ENCODE measurements around the gene PADI3. TPM values are rescaled to one million over a fixed set of nuclear protein-coding genes. Genes with fewer than 3 reads are reported as not detected.
"Not testable (repeated sequence)": the region's sequence is repeated elsewhere in the genome, so short reads cannot be mapped to it uniquely, and the experiment has no call there.

PADI3 gene
- total RNA-seq, 4 donors from 2014 or later, result not detected

DNA sequence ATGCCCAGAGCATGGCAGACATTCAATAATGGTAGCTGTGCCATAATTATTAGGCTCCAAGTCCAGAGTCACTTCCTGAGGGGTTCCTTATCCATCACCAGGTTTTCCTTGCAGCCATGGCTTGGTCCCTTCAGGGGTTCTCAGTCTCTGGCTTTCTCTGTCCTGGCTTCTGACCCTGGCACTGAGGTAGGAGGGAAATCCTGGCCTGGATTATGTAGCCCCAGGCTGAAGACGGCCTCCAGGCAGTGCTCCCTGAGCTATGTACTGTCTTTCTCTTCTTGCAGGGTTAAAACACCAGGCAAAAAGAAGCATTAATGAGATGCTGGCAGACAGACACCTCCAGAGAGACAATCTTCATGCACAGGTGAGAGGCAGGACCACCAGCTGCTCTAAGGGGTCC lies 9.5 kb upstream of the PADI3 start:
- Histone ChIP-seq H3K27ac (no peak overlapping the region), H3K4me1 (no peaks in the 10 kb centered on the region), H3K27me3 (no peaks in the 10 kb centered on the region), H3K4me3 (no peak overlapping the region), H3K36me3 (no peaks in the 10 kb centered on the region), H3K9me3 (no peaks in the 10 kb centered on the region)
- DNase-seq, result no peak
- TF ChIP-seq POLR2A (IDR thresholded peaks at IDR 0.05), result no peak
- TF ChIP-seq, protein P1, sequence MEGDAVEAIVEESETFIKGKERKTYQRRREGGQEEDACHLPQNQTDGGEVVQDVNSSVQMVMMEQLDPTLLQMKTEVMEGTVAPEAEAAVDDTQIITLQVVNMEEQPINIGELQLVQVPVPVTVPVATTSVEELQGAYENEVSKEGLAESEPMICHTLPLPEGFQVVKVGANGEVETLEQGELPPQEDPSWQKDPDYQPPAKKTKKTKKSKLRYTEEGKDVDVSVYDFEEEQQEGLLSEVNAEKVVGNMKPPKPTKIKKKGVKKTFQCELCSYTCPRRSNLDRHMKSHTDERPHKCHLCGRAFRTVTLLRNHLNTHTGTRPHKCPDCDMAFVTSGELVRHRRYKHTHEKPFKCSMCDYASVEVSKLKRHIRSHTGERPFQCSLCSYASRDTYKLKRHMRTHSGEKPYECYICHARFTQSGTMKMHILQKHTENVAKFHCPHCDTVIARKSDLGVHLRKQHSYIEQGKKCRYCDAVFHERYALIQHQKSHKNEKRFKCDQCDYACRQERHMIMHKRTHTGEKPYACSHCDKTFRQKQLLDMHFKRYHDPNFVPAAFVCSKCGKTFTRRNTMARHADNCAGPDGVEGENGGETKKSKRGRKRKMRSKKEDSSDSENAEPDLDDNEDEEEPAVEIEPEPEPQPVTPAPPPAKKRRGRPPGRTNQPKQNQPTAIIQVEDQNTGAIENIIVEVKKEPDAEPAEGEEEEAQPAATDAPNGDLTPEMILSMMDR (IDR thresholded peaks at IDR 0.05), result no peak
- intact Hi-C loops (cut with DNase I; ENCODE audit: low total_unique reads), result loop anchor here (10.0 kb wide), 1 partner anchor 115 kb away; no protein-coding TSS in a partner anchor

DNA sequence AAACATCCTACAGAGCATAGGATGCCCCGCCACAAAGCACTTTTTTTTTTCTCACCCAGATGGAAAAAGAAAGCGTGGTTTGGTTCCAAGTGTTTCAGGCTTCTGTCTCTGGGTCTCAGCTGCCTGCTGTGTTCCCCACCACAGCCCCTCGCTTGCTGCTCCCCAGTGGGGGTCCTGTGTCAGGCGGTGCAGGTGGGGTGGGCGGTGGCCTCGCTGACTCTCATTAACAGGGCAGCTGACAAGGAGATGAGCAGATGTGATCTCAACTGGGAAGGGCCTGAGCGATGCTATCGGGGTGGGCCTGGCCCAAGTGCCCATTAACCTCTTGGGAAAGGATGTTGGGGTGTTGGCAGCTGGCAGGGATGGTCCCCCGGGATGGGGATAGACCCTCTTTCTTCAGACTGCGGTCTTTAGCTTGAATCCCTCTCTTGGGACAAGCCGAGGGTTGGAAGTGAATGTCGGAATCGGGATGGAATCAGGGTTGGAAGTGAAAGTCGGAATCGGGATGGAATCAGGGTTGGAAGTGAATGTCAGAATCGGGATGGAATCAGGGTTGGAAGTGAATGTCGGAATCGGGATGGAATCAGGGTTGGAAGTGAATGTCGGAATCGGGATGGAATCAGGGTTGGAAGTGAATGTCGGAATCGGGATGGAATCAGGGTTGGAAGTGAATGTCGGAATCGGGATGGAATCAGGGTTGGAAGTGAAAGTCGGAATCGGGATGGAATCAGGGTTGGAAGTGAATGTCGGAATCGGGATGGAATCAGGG lies 7.7 kb upstream of the PADI3 start:
- intact Hi-C loops (cut with DNase I; ENCODE audit: low total_unique reads); H3K9me3 ChIP-seq; H3K27ac ChIP-seq; H3K4me3 ChIP-seq; H3K36me3 ChIP-seq; DNase-seq; H3K4me1 ChIP-seq; H3K27me3 ChIP-seq: not testable (repeated sequence)

DNA sequence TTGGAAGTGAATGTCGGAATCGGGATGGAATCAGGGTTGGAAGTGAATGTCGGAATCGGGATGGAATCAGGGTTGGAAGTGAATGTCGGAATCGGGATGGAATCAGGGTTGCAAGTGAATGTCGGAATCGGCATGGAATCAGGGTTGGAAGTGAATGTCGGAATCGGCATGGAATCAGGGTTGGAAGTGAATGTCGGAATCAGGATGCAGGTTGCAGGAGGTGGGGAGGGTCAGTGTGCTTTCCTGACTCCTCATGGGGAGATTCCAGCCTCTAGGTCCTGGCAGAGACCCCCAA lies 7.2 kb upstream of the PADI3 start:
- intact Hi-C loops (cut with DNase I; ENCODE audit: low total_unique reads); H3K27me3 ChIP-seq; H3K27ac ChIP-seq; H3K4me1 ChIP-seq; H3K4me3 ChIP-seq; H3K9me3 ChIP-seq; H3K36me3 ChIP-seq; DNase-seq: not testable (repeated sequence)

DNA sequence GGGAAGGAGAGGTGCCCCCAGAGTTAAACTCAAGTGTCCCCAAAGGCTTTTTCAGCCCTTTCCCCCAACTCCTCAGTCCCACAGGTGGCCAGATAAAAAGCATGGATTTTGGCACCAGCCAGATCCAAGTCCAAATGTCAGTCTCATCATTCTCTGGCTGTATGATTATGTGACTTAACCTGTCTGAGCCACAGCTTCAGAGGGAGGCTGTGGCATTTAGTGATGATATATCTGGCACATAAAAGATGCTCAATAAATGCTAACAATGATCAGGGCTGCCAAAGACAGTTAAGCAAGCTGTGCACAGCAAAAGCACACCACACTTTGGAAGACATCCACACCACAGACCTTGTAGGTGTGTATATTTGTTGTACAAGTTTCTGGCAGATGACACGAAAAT lies 5.6 kb upstream of the PADI3 start:
- intact Hi-C loops (cut with DNase I; ENCODE audit: low total_unique reads), result no loop called here
- Histone ChIP-seq H3K9me3 (no peaks in the 10 kb centered on the region), H3K4me3 (no peak overlapping the region), H3K4me1 (no peaks in the 10 kb centered on the region), H3K36me3 (no peaks in the 10 kb centered on the region), H3K27ac (no peak overlapping the region), H3K27me3 (no peaks in the 10 kb centered on the region)
- DNase-seq, result no peak
- TF ChIP-seq, protein P1 (IDR thresholded peaks at IDR 0.05), result no peak
- no peak for TF ChIP-seq POLR2A (IDR thresholded peaks at IDR 0.05)

DNA sequence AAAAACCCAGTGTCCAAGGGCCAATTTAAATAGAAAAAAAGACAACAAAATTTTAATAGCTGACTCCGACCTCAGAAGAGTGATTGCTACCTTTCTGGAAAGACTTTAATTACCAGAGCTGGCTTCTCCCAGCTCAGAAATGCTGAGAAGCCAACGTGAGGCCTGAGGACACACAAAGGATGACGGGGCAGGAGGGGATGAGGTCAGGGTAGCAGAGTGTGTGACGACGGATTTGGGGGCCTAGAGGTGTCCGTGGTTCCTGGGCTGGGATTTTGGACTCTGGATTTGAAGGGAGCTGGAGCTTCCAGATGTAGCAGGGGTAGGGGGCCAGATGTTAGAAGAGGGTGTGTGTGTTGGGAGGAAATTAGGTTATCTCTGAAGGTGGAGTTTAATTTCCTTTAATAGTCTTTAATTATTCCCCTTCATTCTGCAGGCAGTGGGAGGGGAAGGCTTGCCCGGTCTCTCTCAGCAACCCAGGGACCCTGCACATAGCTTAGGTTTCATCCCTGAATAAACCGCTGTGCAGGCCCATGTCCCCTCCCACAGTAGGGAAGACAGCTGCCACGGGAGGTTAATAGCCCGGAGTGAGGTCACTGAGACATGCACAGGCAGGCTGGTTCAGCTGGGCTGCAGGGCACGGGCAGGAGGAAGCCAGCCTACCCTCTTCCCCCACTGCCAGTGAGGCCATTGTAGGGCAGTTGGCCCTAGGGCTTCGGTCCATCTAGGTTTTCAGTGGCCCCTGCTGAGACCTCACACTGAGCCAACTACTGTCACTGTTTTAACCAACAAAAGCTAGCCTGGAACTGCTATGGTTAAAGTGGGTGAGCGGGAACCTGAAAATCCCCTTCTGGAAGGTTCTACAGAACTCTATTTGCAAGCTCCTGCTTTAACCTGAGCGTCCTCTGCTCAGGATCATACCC lies 3.8 kb upstream of the PADI3 start:
- Histone ChIP-seq H3K4me1 (no peaks in the 10 kb centered on the region), H3K4me3 (no peak overlapping the region), H3K9me3 (no peaks in the 10 kb centered on the region), H3K27ac (no peak overlapping the region), H3K27me3 (no peaks in the 10 kb centered on the region), H3K36me3 (no peaks in the 10 kb centered on the region)
- no peak for DNase-seq
- no peak for TF ChIP-seq POLR2A (IDR thresholded peaks at IDR 0.05)
- TF ChIP-seq, protein P1 (IDR thresholded peaks at IDR 0.05), result no peak
- intact Hi-C loops (cut with DNase I; ENCODE audit: low total_unique reads), result no loop called here

DNA sequence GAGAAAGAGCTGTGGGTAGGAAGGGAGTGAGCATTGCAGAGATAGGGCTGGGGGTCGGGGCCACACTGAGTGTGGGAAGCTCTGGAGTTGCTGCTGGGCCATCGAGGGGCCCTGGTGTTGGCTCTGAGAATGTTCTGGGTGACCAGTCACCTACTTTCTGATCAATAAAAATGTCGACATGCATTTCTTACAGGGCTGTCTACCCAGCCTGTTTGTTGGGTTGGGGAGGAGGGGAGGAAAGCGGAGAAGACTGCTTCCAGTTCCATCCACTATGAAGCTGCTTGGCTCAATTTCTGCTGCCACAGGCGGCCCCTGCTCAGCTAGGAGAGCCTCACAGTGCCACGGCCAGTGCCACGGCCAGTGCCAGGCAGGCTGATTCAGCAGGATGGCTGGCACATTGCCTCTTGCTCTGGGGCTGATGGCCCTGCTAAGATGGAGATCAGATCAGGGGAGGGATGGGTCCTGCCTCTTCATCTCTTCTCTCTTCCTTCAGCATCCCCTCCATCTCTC lies 3.0 kb upstream of the PADI3 start:
- Histone ChIP-seq H3K9me3 (no peaks in the 10 kb centered on the region), H3K36me3 (no peaks in the 10 kb centered on the region), H3K27me3 (no peaks in the 10 kb centered on the region), H3K4me3 (no peak overlapping the region), H3K4me1 (no peaks in the 10 kb centered on the region), H3K27ac (no peak overlapping the region)
- intact Hi-C loops (cut with DNase I; ENCODE audit: low total_unique reads), result no loop called here
- TF ChIP-seq POLR2A (IDR thresholded peaks at IDR 0.05), result no peak
- TF ChIP-seq, protein P1 (IDR thresholded peaks at IDR 0.05), result no peak
- no peak for DNase-seq
